Astrocyte of the hippocampus (primary cell): ENCODE measurements around the gene CTNNA3.

Source experiments
- DNase-seq: peaks from one replicate; pipeline ENCODE4 v3.0.0; 2011; ENCODE audit warnings: low read depth, low spot score

Gene CTNNA3

DNA sequence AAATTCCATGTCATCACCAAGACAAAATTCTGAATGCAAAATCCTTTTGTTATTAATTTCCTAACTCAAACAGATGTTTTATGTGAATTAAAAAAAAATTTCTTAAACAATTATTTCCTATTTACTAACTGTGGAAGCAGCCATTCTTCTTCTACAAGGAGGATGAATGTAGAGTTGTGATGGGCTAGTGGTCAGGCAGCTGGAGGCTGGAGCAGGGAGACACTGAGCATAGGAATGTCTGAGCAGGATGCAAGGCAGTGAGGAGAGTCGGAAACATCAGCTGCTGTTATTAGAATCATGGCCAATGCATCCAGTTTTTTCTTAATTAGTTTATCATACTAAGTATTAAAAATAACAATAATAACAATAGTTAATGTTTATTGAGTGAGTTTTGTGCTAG, 872.7 kb downstream of the CTNNA3 start:
- DNase-seq: no peak

DNA sequence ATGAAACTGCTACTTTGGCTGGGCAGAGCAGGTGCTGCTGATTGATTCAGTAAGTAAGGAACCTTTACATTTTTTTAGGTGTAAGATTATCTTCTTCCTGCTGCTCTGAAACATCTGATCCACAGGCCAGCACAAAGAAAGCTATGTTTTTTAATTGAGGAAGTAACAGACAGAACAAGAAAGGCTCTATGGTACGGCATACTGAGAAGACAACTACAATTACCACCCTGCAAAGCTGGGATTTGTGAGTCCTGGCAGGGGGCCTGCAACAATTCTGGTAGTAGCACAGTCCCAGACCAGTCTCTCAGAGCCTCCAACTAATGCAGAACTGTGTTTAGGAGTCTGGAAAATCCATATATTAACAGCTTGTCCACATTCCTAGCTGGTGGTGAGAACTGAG, 873.2 kb downstream of the CTNNA3 start:
- DNase-seq: no peak

DNA sequence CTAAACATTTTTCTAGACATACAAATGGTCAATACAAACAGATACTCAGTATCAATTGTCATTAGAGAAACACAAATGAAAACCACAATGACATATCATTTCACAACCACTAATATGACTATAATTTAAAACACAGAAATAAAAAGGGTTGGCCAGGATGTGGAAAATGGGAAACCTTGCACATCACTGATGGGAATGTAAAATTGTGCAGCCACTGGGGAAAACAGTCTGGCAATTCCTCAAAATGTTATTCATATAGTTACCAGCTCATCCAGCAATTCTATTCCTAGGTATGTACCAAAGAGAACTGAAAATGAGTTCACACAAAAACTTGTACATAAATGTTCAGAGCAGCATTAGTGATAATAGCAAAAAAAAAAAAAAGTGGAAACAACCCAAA, 876.3 kb downstream of the CTNNA3 start:
- no peak for DNase-seq

DNA sequence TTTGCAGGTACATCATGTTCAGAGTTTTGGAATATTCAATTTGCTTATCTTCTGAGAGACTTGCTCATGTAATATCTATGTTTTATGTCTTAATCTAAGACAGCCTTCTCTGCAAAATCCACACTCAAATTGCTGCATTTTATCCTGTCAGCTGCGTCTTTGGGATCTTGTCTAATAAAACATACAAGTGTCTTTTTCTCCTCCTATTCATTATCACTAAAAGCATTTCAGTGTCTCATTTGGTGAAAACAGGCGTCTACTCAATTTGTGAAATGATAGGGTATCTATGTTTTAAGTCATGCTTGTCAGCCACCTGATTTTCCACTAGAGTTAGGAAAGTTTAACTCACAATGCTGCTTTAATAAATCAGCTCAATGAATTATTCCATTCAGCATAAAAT, 882.9 kb downstream of the CTNNA3 start:
- DNase-seq: no peak

DNA sequence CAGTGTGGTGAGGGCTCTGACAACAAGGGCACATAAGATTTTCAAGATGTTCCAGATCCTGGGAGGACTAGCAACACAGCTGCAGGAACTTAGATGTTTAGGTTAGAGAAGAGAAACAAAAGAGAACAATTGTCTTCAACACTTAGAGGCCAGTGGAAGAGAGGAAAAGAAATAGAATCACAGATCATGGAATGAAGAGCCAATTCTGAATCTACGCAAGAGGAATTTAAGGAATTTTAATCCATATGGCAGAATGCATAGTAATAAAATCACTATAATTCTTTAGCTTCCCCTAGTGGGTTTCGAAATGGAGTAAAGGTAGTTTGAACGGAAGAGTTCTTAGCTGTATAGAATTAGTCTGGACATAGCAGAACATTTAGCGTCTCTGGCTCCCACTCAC, 884.8 kb downstream of the CTNNA3 start:
- DNase-seq: no peak

DNA sequence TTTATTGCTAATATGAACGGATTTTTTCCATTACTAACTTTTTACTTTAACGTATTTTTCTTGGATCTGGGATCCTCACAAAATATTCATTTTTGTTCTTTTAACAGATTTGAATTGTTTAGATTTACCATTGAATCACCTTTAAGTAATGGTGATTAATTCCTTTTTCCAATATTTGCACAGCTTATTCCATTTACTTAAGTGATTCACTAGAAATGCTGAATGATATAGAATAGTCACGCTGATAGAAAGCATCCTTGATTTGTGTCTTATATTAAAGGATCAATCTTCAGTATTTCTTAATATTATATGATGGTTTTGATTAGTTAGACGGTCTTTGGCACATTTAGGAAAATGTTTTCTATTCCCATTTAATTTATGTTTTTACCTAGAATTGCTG, 886.6 kb downstream of the CTNNA3 start:
- no peak for DNase-seq

DNA sequence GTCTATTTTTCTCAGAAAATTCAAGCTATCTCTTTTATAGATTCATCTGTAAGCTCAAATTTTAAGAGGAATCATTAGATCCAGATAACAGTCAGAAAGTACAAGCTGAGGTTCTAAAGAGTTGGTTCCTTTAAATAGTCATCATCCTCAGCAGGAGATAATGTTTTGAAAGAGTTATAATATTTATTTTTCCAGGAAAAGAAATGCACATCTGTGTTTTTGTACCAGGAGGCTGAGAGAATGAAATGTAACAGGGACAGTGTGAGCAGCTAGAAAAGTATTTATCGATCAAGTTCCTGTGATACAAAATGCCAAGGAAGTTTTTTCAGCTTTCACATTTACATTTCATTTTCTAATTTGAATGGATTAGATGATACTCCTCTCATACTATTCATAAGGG, 890.4 kb downstream of the CTNNA3 start:
- no peak for DNase-seq

DNA sequence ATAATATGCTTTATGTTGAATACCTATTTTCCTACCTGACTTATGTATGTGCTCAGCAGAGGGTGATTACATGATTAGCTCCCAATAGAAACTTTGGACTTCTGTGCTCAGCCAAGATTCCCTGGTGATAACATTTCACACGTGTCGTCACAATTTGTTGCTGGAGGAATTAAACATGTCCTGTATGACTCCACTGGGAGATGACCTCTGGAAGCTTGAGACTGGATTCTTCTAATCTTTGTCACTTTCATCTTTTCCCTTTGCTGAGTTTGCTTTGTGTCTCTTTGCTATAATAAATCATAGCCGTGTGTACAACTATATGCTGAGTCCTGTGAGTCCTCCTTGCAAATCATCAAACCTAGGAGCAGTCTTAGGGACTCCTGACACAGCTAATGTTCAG, 891.0 kb downstream of the CTNNA3 start:
- DNase-seq: no peak

DNA sequence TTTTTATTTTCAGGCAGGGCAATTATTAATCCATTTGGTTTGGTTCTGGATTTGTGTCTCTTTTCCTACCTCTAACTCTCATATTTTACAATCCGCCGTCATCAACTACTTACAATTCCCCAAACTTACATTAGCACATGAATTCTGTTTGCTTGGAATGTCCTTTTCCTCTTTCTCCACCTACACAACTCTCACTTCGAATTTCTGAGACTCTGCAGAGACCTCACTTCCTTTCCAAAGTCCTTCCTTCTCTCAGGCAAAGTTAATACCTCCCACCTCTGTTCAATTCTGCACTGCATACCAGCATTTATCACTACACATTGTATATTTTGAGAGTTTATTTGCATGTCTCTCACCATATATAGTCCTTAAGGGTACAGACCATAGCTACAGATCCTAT, 892.8 kb downstream of the CTNNA3 start:
- DNase-seq: no peak

DNA sequence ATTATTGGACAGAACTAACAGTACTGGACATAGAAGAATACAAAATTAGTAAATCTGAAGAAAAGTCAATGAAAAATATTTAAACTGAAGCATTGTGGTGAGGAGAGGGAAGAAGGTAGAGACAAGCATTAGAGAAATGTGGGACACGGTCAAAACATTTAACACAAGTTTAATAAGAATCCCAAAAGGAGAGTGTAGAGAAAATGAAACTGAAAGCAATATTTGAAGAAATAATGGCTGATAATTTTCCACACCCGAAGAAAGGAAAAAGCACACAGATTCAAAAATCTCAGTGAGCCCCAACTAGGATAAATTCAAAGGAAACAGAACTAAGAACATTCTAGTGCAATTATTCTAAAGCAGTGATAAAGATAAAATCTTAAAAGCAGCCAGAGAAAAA, 896.5 kb downstream of the CTNNA3 start:
- peak; percentile 2 for DNase-seq

DNA sequence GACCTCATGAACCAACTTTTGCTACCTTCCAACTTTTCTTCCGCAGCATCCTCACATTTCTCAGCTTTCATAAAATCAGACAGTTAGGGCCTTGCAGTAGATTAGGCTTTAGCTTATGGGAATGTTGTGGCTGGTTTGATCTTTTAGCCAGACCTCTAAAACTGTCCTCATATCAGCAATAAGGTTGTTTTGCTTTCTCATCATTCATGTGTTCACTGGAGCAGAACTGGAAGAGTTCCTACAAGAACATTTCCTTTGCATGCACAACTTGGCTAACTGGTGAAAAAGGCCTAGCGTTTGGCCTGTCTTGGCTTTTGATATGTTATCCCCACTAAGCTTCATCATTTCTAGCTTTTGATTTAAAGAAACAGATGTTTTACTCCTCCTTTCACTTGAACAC, 900.1 kb downstream of the CTNNA3 start:
- peak; percentile 37 for DNase-seq

DNA sequence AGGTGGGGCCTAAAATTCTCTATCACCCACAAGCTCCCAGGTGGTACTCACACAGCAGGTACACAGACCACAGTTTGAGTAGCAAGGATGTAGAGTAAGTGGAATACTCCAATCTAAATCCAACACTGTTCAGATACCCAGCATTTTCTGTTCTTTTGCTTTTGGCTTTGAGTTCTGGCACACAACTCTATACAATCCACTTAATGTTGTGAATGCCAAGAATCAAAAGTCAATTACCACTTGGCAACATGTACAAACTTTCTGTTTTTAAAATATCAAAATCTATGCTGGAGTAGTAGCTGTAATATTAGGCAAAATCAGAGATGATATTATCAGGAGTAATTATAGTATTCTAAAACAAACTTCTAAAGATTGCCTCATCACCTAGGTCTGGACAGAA, 903.6 kb downstream of the CTNNA3 start:
- peak; percentile 4 for DNase-seq

DNA sequence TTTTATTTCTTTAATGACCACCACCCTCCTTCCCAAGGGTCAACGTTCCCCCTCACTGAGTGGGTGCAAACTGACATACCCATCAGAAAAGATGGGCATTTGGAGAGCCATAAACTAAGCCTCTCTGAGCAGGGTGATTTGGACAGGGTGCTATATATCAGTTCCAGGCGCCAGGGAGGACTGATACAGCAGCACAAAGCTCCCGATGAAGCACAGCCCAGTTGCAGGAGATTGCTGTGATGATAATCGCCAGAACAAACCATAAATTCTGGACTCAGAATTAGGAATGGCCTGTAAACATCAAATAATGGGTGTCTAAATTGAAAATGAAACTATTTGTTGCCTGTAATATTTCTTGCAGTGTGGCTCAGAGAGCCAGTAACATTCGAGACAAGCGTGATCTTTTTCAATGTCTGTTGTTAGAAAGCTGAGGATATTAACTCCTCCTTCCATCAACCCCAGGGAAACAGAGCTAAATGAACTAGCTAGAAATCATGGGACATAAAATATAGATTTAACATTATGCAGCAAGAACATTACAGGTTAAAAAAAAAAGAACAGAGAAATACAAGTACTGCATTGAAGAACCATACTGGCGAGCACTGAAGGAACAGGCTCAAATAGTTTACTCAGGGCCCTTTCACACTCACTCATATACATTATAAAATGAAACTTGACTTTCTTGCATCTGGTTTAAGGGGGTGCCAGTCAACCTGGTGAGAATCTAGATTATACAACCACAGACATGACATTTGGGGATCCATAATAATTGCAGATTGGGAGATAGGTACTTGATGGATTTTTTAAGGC, 907.6 kb downstream of the CTNNA3 start:
- DNase-seq: no peak

DNA sequence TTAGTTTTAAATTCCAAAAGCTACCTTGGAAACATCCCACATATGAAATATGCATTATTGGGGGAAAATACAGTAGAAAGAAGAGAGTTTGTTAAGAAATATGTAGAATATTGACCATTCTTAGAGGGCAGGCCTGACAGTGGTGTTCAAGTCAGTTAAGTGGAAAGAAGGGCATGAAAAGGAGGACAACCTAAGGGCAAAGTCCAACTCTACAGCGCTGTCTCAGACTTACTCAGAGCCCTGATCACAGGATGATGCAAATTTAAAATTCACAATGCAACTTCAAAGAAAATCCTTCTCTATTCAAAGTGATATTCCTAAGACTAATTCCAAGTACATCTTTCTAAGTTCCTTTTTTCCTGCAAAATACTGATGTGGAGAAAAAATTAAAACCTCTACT, 909.3 kb downstream of the CTNNA3 start:
- DNase-seq: no peak

DNA sequence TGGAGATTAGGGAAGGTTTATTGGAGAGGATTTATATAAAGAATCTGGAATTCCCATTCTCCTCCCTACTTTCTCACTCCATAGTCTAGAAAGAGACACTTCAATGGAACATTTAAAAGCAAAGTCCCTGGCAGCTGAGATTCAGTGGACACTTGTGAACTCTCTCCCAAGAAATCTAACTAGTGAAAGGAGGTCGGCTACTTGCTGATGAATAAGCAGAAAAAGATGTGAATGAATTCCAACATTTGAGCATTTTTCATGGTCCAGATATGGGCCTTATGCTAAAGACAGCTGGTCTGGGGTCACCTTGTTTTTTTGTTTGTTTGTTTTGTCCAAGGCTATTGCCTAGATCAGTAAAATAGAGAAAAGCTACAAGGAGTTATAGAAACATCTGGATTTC, 911.2 kb downstream of the CTNNA3 start:
- DNase-seq: peak; percentile 10

DNA sequence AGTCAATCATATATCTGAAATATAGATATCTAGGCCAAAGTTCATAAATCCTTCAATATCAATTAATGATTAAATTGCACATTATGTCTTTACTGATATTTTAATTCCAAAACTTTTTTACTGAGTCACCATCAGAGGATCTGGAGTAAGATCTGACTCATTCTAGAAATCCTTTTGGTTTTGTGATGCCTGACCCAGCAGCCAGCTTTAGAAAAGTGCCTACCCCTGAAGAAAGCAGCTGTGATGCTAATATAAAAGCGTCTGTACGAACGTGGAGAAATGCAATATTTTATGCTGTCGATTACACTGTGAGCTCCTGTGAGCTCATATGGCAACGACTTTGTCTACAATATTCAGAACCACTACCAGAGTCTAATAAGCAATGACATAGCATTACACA, 912.7 kb downstream of the CTNNA3 start:
- peak; percentile 38 for DNase-seq

DNA sequence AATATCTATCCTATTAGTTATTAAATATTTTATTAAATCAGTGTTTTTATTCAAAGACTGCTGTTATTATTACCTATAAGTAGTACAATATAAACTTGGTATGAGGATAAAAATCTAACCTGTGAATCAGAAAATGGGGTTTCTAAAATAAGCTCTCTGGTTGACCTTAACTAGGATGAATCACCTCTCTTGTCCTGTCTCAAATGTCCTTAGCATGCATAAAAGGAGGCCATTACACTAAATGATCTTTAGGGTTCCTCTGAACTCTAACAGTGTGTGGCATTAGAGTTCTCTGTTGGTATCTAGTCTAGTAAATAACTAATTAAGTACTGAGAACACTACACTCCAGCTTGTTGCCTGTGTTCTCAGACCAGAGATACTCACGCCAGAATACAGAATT, 913.2 kb downstream of the CTNNA3 start:
- DNase-seq: peak; percentile 2

DNA sequence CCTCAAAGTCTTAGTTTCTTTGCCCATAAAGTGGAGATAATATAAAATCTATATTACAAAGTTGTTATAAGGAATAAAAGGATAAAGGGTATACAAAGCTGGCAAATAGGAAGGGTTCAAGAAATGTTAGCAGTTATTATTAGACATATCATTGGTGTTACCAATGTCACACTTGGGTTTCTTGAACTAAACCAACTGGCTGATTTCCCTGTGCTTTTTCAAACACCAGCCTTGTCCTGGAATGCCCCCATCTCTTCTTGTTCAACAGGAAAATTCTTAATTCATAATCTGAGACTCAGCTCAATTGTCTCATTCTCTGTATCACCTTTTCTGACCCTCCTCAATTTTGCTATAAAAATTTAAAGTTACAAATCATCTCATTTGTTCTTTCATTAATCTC, 913.9 kb downstream of the CTNNA3 start:
- DNase-seq: no peak

DNA sequence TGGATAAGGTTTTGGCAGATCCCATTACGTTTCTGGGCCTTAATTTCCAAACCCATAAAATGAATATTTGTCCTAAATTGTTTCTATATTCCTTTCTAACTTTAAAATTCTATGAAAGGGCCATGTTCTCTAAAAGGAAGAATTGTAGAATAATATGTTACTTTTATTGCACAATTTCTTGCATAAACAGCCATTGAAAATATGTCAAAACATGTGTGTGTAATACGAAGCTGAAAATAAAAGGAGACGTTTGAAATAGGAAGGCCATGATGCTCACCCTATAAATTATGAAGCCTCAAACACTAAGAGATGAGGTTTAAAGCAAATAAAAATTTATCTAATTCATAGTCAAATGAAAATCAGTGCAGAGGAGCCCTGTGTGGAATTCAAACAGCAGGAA, 915.2 kb downstream of the CTNNA3 start:
- DNase-seq: no peak

DNA sequence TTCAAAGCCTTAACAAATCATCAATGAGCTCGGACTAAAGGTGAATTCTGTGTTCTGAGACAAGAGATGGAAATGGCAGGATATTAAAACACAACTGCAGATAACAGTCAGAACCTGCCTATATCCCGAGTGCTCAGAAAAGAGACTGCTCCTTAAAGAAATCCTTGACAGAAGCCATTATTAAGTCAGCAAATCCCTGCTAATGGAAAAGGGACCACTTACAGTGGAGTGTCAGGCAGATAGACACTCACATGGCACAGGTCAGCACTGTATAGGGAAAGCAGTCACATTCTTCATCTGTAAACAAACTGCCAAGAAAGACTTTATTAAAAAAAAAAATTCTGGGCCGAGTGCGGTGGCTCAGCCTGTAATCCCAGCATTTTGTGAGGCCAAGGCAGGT, 917.6 kb downstream of the CTNNA3 start:
- no peak for DNase-seq

DNA sequence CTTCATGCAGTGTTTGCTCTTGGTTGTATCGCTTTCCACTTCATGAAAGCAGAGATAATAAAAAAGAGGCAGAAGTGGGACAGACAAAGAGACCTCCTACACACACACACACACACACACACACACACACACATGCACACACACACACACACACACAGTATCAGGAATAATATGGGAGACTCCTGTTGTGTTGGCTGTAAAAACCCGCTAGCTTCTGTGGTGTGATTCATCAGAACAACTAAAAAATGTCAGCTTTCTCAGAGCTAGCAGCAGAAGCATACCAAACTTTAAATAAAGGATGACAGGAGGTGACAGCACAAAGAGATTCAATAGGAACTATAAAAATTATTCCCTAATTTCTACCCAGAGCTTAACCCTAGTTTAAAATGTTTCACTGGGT, 918.3 kb downstream of the CTNNA3 start:
- peak; percentile 4 for DNase-seq

DNA sequence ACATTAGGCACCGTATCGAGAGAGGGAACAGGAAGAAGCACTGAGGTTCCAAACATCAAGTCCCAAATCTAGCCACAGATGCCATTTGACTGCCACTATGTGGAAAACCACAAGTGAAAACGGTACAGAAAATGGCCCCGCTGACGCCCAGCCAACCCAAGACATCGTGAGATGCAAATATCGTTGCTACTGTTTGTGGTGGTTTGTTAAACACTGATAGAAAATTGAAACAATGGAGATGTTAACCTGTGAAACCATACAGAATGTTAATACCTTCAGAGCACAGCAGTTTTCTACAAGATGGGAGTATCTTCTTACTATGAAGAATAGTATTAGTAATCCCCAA, 922.5 kb downstream of the CTNNA3 start:
- no peak for DNase-seq

DNA sequence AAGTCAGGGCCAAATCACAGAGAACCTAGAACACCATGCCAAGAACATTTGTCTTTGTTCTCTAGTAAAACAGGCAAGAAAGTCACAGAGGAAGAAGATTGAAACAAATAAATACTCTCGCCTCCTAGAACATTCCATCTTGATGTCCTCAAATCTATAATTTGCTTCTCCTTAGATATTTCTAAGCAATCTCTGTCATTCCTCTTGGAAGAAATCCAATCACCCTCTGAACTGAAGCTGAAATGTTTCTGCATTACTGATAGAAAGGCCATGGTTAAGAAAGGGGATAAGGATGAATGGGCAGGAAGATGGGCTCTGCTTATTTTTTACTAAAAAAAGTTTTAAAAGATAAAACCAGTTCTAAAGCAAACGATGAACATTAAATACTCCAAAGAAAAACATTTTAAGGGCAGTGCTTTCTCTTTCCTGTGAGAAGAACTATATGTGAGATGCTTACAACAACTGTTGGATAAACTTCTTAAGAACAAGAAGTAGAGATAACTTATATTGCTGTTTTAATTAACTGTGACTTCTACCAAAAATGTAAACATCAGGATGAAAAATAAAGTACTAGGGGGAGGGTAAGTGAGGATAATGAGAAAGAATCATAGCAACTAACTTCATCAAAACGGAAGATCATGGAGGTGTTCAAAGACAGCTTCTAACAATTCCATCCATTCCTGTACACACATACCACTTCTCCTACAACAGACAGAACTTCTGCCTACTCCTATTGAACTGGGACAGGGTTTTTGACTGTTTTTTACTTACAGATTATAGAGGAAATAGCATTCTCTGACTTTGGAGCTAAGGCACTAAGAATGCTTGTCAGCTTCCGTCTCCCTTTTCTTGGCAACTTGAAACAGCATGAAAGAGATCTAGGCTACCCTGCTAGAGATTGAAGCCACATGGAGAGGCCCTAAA, 923.2 kb downstream of the CTNNA3 start:
- no peak for DNase-seq
